ENCODE data around the gene UNC13A.
A peak's percentile ranks its signal among the peaks of the same experiment; 100 is the strongest.

Gene UNC13A

DNA sequence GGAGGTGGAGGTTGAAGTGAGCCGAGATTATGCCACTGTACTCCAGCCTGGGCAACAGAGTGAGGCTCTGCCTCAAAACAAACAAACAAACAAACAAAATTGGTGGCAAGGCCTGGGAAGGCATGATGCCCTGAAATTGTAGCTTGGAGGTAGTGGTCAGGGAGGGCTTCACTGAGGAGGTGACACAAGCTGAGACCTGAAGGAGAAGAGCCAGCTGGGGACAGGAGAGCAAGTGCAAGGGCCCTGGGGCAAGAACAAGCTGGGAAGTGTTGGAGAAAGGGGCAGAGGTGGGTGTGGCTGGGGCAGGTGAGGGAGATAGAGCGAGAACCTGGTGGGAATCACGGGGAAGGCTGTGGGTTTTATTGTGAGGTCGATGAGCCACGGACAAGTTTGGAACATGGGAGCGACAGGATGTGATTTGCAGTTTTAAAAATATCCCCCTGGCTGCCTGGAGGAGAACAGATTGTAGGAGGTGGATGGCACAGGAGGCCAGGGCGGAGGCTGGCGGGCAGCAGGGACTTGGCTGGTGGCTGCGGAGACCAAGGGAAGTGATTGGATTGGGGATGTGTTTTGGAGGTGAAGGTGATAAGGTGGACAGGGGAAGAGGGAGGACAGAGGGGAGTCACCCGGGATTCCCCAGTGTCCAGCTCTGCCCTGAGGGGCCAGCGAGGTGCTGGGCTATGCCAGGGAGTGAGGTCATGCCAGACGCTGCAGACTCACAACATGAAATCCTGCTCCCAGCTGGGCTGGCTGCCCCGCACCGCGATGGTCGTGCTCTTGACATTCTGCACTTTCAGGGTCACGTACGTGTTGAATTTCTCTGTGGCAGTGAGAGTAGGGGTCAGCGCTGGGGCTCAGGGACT is 14.0 kb downstream of the UNC13A start:
- no peak for DNase-seq (ENCODE audit: low read depth in 2 of 3, low spot score in 1 of 3)

DNA sequence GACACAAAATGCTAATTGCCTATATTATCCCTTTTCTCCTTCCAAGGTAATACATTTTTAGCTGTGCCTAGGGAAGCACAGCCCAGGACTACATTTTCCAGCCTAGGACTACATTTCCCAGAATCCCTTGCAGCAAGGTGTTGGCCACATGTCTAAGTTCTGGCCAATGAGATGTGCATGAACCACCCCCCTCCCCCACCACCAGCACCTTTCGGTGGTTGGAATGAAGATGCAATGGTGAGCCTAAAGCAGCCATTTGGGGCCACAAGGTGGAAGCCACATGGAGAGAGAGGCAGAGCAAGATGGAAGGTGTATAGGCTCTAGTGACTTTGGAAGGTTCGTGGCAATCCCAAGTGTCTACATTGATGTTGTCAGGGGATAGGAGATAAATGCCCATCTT is 16.2 kb downstream of the UNC13A start:
- DNase-seq (ENCODE audit: low read depth in 2 of 3, low spot score in 1 of 3), result peak in 1 of 3 donors; percentile 30

DNA sequence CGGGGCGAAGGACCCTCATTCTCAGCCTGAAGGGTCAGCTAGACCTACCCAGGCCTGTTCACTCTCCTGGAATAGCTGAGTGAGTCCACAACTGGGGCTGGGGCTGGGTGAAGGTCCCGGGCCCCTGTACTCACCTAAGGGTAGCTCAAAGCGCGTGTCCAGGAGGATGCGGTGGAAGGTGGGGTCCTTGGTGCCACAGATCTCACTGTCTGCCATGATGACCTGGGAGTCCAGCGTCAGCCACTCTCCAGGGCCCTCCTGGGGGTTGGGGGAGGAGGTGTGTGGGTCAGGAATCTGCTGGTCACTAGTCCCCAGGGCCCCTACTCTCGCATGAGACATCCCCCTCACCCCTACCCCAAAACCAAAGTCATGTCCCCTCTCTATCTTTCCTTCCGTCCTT is 18.7 kb downstream of the UNC13A start:
- DNase-seq (ENCODE audit: low read depth in 2 of 3, low spot score in 1 of 3), result no peak

DNA sequence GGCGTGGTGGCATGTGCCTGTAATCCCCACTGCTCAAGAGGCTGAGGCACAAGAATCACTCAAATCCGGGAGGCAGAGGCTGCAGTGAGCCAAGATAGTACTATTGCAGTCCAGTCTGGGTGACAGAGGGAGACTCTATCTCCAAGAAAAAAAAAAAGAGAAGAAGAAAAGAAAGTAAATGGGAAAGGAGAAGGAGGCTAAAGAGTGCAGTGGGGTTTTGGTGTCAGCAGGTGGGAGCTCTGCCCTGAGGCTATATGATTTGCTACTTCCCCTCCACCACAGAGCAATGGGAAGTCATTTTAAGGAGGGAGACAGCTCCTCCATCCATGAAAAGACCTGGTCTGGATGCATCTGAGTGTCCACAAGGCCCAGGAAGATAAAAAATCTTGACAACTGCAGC is 23.1 kb downstream of the UNC13A start:
- DNase-seq (ENCODE audit: low read depth in 2 of 3, low spot score in 1 of 3), result no peak

DNA sequence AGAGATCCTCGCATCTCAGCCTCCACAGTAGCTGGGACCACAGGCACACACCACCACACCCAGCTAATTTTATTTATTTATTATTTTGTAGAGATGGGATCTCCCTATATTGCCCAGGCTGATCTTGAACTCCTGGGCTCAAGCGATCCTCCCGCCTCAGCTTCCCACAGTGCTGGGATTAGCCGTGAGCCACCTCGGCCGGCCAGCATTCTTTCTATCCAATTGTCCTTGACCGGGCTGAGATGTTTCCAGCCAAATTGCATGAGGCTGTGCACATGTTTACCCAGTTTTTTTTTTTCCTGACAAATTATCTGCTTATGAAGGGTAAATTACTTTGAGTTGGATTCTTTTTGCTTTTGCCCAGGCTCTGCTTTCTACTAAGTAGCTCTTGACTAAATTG is 28.2 kb downstream of the UNC13A start:
- no peak for DNase-seq (ENCODE audit: low read depth in 2 of 3, low spot score in 1 of 3)

DNA sequence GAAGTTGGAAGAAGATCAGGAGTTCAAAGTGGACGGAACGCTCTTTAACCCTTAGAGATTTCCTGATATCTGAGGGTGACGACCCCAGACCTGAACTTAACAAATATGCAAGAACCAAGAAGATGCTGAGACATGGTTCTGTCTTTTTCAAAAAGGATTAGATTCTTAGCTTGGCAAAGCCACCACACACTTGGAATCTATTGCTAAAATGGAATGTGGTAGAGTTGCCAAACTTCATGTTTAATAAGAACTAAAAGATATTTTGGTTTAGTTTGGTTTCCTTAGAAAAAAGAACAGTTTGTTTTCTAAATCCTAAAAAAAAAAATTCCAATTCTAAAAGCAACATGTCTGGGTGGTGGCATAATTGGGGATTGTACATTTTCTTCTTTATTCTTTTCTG is 29.5 kb downstream of the UNC13A start:
- DNase-seq (ENCODE audit: low read depth in 2 of 3, low spot score in 1 of 3), result no peak

DNA sequence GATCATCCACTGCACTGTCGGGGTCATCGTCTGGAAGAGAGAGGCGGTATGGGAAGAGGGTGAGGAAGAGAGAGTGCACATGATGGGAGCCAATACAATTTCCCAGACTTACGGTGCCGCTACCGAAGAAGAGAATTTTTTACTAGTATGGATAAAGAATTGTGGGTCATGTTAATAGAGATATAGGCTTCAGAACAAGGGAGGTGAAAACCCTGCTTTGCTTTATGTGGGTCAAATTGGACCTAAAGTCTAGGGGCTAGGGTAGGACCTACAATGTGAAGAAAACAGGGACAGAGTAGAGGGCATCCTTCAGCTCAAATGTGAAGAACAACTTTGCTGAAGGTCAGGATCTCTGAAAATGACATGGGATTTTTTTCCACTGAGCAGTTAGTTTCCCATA is 29.9 kb downstream of the UNC13A start:
- no peak for DNase-seq (ENCODE audit: low read depth in 2 of 3, low spot score in 1 of 3)

DNA sequence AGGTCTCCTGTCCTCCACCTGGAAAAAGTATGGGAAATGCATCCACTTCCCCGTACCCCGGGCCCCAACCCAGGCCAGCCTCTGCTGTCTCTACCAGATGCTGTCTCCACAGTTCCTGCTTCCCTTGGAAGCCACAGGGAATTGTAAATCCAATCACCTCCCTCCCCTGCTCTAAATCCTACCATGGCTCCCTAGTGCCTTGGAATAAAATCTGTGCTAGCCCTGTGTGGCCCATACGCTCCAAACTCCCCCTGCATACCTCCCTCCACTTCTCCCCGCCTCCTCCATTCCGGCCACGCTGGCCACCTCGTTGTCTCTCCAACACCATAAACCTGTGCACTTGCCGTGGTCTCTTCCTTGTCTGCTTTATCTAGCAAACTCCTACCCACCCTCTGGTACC is 31.2 kb downstream of the UNC13A start:
- no peak for DNase-seq (ENCODE audit: low read depth in 2 of 3, low spot score in 1 of 3)

DNA sequence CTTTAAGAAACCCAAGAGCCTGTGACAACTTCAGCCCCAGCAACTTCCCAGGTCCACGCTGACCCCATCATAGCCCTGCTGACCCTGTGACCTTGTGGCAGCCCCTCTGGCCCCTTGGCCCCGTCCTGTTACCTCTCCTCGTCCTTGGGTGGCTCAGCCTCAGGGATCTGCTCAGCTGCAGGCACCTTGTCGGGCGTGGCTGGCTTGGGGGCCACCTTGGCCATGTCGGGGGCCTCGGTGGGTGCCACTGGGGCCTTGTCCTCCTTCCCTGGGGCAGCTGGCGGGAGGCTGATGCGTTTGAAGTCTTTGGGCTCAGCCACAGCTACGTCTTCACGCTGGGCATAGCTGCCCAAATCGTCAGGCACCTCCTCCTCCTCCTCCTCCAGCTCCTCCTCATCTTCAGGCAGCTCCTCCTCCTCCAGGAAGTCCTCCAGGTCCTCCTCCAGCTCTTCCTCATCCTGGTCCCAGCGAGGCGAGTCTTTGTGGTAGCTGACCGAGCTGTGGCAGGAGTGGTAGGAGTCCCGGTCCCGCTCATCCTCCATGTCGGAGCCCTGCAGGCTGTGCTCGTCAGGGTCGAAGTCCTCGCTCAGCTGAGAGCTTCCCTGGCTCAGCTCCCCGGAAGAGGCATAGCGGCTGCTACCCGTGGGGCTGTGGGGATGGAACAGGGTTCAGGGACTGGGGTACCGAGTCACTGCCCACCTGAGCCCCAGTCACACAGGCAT is 32.2 kb downstream of the UNC13A start:
- DNase-seq (ENCODE audit: low read depth in 2 of 3, low spot score in 1 of 3), result no peak

DNA sequence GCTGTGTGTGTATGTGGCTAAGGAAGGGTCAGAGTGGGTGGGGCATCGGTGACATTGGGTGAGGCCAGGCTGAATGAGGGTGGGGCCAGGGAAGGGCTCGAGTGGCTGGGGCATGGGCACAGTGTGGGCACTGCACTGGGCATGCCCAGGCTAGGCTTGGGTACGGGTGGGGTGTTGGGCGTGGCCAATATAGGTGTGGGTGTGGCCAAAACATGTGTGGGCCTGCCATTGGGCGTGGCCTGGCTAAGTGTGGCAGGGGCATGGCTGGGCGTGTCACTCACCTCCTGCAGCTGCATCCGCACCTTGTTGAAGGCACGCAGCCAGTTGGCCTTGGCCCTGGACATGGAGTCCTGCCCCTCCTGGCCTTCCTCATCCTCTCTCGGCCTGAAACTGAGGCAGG is 33.2 kb downstream of the UNC13A start:
- peak in 1 of 3 donors; percentile 7 for DNase-seq (ENCODE audit: low read depth in 2 of 3, low spot score in 1 of 3)

DNA sequence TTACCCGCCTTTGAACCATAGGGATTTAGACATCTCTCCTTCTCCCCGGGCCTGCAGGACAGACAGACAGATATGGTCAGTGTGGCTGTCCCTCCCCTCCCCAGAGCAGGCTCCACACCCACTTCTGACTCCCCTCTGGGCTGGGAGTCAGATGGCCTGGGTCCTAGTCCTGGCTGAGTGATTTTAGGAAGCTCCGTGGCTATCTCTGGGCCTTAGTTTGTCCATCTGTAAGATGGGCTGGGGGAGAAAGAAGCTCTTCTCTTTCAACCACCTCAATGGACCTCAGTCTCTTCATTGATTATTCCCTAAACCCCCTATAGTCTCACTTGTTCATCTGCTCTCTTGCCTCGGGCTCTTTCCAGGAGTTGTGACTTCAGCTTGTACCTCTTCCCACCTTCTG is 35.5 kb downstream of the UNC13A start:
- no peak for DNase-seq (ENCODE audit: low read depth in 2 of 3, low spot score in 1 of 3)

DNA sequence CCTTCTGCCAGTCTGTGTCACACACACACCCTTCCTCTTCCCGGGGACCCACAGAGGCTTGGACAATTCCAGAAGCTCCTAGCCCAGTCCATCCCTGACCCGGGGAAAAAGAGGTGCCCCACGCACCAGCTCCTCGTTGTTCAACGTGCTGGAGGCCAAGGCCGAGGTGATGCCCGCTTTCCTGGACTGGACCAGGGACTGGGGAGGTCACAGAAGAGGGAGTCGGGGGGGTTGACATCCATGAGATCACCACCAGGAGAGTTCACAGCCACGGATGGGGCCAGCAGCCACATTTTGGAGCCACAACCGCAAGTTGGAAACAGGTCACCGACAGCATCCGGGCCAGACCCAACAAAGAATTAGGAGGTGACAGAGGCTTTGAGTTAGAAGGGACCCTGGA is 39.4 kb downstream of the UNC13A start:
- no peak for DNase-seq (ENCODE audit: low read depth in 2 of 3, low spot score in 1 of 3)

DNA sequence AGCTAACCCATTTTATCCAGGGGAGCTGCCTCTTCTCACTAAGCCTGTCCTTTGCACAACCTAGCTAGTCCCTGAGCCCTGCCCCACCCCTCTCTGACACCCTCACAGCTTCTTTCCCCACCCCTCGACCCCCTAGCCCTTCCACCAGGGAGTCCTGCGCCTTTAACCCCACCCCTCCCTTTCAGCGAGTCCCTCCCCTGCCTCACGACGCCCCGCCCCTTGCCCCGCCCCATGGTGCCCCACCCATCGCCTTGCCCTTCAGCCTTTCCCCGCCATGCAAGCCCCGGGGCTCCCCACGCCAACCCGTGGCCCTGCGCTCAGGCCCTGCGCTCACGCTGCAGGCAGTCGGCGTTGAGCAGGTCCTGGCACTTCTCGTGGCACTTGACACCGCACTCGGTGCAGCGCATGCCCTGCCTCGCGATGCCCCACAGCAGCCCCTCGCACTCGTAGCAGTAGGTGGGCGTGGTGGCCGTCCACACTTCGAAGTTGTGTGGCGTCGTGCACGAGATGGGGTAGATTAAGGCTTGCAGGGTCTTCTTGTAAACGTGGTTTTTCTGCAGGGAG is 40.0 kb downstream of the UNC13A start:
- DNase-seq (ENCODE audit: low read depth in 2 of 3, low spot score in 1 of 3), result no peak

DNA sequence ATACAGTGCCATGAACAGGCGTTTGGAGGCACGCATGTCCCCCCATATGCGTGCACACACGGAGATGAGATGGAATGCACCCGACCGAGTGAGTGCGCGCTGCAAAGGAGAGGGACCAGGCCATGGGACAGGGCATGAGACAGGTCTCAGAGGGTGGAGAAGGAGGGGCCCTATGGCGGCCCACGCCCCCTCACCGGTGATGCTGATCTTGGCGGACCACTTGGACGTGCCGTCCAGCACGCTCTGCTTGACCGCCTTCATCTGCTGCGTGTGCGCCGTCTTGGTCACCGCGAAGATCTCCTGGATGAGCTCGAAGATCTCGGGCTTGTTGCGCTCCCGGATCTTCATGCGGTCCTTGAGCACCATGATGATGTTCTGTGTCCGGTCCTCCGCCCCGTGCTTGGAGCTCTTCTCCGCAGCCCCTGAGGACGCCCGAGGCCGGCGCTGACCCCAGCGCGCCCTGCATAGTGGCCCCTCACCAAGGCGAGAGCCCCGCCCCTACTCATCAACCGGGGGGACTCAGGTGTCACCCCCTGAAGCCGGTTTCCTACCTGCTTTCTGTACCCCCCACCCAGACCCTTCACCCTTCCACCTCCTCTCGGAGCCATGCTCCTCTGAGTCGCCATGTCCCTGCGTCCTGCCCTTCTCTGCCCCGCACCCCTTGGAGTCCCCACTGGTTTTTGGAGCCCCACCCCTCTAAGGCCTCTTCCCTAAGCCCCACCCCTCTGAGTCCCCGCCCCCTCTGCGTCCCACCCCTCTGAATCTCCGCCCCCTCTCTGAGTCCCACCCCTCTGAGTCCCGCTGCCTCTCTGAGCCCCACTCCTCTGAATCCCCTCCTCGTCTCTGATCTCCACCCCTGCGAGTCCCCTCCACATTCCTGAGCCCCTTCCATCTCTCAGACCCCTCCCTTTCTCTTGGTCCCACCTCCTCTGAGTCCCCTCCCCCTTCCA is 40.8 kb downstream of the UNC13A start:
- DNase-seq (ENCODE audit: low read depth in 2 of 3, low spot score in 1 of 3), result no peak

DNA sequence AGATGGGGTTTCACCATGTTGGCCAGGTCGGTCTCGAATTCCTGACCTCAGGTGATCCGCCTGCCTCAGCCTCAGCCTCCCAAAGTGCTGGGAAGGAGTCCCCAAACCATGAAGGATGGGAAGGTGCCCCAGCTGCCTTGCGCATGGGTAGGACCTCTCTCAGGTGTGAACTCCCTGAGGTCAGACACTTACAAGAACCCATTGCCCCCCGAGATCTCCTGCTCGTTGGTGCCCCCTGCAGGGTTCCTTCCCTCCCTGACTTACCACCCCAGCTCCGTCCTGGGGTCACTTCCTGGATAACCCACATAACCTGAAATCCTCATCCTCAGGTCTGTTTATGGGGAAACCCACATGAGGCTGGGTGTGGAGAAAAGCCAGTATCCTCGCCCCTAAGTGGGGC is 41.7 kb downstream of the UNC13A start:
- DNase-seq (ENCODE audit: low read depth in 2 of 3, low spot score in 1 of 3), result no peak

DNA sequence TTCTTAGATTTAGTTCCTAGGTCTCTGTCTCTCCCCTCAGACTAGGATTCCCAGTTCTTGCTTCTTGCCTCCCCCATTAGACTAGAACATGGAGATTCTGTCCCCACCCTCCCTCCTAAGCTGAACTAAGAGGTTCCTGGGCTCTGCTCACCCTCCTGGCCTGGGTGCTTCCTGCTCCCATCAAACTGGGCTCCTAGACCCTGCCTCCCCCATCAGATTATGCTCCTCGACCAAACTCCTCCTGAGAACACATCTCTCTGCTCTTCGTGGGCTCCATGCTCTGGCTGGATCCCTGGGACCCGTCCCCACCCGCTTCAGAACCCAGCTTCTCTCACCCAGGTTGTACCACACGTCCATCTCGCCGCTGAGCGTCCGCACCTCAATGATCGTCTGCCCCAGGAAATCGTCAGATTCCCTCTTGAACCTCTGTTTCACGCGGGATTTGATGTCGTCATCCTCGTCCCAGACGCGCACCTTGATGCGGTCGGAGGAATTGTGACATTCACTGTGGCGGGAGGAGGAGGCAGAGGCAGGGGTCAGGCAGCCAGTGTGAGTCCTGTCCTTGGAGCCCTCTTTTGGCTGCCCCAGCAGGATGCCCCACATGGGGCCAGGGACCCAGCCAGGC is 42.7 kb downstream of the UNC13A start:
- no peak for DNase-seq (ENCODE audit: low read depth in 2 of 3, low spot score in 1 of 3)

DNA sequence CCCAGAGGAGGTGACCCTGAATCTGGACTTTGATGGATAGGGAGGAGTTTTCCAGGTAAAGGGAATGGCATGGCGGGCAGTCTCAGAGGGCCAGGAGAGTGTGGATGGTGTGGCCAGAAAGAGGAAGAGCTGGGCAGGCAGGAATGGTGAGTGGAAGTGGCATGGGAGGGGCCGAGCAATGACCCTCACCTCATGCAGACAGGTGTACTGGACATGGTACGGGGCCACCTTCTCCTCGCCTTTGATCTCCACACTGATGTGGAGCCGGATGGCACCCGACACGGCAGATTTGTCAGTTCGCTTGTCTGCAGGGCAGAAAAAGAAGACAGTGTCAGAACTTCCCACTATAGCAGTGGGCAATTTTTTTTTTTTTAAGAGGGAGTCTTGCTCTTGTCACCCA is 45.5 kb downstream of the UNC13A start:
- DNase-seq (ENCODE audit: low read depth in 2 of 3, low spot score in 1 of 3), result no peak

DNA sequence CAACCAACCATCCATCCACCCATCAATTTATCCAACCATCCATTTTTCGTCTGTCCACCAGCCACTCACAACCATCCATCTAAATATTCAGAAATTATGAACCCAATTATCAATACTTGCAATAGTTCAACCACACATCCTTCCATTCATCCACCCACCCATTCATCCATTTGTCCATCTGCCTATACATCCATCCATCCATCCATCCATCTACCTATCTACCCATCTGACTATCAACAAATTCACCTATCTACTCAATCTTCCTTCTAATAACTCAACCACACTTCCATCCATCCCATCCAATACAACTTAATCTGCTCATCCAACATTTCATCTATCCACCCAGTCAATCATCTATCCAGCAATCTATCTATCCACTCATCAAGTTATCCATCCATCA is 46.3 kb downstream of the UNC13A start:
- DNase-seq (ENCODE audit: low read depth in 2 of 3, low spot score in 1 of 3), result no peak

DNA sequence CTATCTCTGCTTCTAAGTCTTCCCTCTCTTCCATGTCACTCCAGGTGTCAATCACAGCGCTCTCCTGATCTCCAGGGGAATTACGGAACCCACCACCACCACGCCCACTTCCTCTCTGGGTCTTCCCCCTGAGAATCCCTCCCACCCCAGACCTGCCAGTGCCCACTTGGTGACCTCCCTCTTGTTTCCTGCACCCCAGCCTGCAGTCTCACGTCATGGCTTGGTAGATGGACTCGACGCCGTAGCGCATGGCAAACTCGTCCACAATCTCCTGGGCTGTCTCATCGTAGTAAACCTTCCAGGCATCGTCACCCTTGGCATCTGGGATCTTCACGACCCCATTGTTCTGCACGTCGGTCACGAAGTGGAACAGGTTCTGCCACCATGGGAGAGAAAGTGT is 47.0 kb downstream of the UNC13A start:
- DNase-seq (ENCODE audit: low read depth in 2 of 3, low spot score in 1 of 3), result no peak

DNA sequence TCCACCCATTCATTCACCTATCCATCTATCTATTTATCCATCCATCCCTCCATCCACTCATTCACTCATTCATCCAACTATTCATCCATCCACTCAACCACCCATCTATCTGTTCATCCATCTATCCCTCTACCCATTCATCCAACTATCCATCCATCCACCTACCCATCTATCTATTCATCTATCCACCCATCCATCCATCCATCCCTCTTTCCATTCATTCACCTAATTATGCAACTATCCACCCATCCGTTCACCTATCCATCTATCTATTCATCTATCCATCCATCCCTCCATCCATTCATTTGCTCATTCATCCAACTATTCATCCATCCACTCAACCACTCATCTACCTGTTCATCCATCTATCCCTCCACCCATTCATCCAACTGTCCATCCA is 54.5 kb downstream of the UNC13A start:
- DNase-seq (ENCODE audit: low read depth in 2 of 3, low spot score in 1 of 3), result no peak

DNA sequence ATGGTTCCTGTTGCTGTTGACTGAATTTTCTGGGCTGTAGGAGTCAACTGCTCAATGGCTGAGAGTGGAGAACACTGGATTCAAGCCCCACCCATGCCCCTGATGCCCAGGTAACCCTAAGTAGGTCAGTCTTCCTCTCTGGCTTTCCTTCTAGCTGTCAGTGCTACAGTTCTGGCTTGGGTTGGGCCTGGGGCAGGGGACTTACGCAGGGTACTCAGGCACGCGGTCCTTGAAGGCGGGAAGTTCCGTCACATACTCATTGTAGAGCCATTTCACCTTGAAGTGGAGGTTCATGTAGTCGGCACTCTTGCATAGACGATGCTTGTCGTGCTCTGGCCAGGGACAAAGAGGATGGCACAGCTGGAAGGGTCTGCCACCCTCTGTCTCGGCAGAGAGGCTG is 55.6 kb downstream of the UNC13A start:
- no peak for DNase-seq (ENCODE audit: low read depth in 2 of 3, low spot score in 1 of 3)
